Effector memory CD4-positive, alpha-beta T cell (primary cell): ENCODE results near the gene VAMP4.

Experiments used
- DNase-seq, 3 donors: peaks; one replicate each; pipeline ENCODE4 v3.0.0-alpha.2; 2020
- H3K27ac ChIP-seq: 2 replicates; pipeline ENCODE4 v1.7.0; 2013; ENCODE audit warnings: mild to moderate bottlenecking, low read length, moderate library complexity; ENCODE audit not compliant: insufficient read depth, poor library complexity, severe bottlenecking
- H3K27me3 ChIP-seq: replicated peaks from 2 replicates; pipeline ENCODE4 v1.7.0; 2013; ENCODE audit warnings: mild to moderate bottlenecking, low read length; ENCODE audit not compliant: insufficient read depth, control insufficient read depth, poor library complexity, severe bottlenecking
- H3K36me3 ChIP-seq: 2 replicates; pipeline ENCODE4 v1.7.0; 2013; ENCODE audit warnings: mild to moderate bottlenecking, low read length, moderate library complexity; ENCODE audit not compliant: control insufficient read depth, insufficient read depth
- H3K4me1 ChIP-seq: 2 replicates; pipeline ENCODE4 v1.7.0; 2013; ENCODE audit warnings: low read length, mild to moderate bottlenecking; ENCODE audit not compliant: control insufficient read depth, insufficient read depth, poor library complexity, severe bottlenecking
- H3K4me3 ChIP-seq: 2 replicates; pipeline ENCODE4 v1.7.0; 2013; ENCODE audit warnings: low read length, low read depth, mild to moderate bottlenecking; ENCODE audit not compliant: insufficient read depth, poor library complexity, severe bottlenecking
- H3K9me3 ChIP-seq: 2 replicates; pipeline ENCODE4 v1.7.0; 2013; ENCODE audit warnings: mild to moderate bottlenecking, low read length, moderate library complexity; ENCODE audit not compliant: control insufficient read depth

VAMP4 gene

DNA sequence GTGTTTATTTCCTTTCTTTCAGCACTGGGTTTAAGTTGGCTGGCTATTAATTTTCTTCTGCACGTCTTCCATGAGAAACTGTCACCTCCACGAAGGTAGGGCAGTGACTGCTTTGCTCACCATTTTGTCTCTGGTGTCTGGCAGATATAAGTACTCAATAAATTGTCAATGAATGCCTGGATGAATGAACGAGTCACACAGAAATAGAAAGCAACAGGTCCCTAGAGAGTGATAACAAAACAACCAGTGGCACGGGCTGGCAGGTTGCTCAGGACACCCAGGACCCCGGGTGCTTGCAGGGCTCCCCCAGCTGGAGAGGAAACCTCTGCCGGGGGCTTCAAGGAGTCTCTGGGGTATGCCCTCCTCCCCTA lies 86.1 kb downstream of the VAMP4 start:
- Histone ChIP-seq H3K9me3 (no peaks in the 10 kb centered on the region), H3K27me3 (no peaks in the 10 kb centered on the region), H3K4me1 (peaks cover 5% of the 10 kb centered on the region), H3K27ac (no peak overlapping the region), H3K4me3 (no peak overlapping the region), H3K36me3 (no peaks in the 10 kb centered on the region)
- DNase-seq, result no peak

DNA sequence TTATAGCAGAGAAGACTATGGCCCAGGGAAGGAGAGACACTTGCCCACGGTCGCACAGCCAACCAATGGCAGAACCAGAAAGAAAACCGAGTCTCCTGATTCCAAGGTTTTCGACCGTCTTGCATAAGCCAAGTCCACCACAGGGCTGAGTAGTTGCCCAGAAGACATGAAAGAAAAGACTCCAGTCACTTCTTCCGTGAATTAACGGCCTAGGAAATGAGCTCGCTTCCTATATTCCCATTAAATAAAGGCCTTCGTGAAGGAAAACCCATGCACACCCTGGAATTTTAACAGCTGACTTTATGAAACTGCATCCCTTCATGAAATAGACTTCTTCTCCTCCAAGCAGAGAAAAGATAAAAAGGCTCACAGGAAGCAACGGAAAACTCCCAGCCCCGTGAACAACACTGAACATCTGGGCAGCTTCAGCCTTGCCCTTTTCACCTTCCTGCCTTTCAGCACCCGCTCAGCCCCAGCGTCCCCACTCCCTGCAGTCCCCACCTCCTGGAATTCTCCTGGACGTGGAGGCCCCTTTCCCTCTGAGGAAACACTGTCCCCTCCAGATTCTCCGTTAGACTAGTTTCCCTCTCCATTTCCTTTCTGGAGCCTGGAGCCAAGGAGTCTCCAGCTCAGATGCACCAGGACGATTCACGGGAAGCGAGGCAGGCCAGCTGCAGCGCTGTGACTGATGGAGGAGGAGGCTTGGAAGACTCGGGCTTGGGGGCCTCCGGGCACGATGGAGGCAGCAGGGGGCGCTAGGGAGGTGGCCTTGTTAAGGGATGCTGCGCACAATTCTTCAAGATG lies 86.7 kb downstream of the VAMP4 start:
- no peaks in the 10 kb centered on the region for H3K9me3 ChIP-seq
- H3K4me1 ChIP-seq, result peaks cover 5% of the 10 kb centered on the region
- H3K4me3 ChIP-seq, result no peak overlapping the region
- peak; percentile 9 to 47 (median 11) for DNase-seq
- H3K27ac ChIP-seq, result no peak overlapping the region
- no peaks in the 10 kb centered on the region for H3K27me3 ChIP-seq
- no peaks in the 10 kb centered on the region for H3K36me3 ChIP-seq

DNA sequence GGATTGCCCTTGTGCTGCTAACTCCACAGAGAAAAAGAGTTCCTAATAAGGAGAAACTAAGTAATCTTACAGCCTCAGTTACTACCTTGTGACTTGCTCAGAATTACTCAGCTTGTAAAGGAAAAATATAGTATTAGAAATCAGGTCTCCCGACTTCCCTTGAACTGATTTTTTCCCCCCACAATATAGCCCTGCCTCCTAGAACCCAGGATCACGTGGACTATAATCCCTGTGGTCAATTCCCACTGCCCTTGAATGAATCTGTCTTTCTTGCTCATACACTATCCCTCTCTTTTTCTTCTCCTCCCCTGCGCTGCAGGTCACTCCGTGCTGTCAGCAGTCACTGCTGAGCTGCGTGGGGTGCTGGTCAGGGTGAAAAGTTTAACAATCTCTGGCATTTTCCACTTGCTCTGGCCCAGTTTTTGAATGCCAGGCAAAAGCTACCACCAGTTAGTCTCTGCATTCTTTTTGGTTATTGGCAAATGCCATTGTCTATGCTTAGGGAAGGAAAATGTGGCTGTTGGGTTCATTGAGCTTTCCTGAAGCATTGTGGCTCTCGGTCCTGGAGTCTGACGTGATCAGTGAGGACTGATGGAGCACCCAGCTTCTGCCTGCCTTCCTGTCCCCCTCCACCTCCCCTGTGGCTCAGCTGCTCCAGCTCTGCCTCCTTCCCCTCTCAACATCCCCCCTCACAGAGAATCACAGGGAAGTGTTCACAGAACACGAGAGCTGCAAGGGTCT lies 87.5 kb downstream of the VAMP4 start:
- no peaks in the 10 kb centered on the region for H3K36me3 ChIP-seq
- peaks cover 5% of the 10 kb centered on the region for H3K4me1 ChIP-seq
- H3K27me3 ChIP-seq, result no peaks in the 10 kb centered on the region
- no peak overlapping the region for H3K4me3 ChIP-seq
- no peak for DNase-seq
- no peak overlapping the region for H3K27ac ChIP-seq
- no peaks in the 10 kb centered on the region for H3K9me3 ChIP-seq

DNA sequence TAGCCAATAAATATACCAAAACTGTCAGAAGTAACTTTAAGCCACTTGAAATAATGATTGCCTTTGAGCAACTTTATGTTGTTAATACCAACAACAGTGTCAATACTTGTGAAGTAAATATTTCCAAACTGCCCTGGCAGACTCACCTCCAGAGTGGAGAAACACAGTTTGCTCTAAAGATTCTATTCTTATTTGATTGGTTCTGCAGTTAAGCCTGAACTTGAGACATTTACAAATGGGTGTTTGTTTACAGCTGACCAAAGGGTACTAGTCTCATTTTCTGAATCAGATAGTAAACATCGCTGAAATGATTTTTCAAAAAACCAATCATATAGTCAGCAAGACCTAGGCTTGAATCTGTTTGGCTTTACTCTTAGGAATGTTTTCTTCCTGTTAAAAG lies 88.1 kb downstream of the VAMP4 start:
- DNase-seq, result no peak
- Histone ChIP-seq H3K36me3 (no peaks in the 10 kb centered on the region), H3K9me3 (no peaks in the 10 kb centered on the region), H3K4me3 (no peak overlapping the region), H3K27ac (no peak overlapping the region), H3K27me3 (no peaks in the 10 kb centered on the region), H3K4me1 (peaks cover 5% of the 10 kb centered on the region)

- no peak within 1 kb of the TSS for H3K27ac ChIP-seq
- no peaks in the 10 kb centered on the region for H3K9me3 ChIP-seq
- no peak for DNase-seq
- H3K27me3 ChIP-seq, result no peaks in the 10 kb centered on the region
- H3K4me1 ChIP-seq, result peaks cover 5% of the 10 kb centered on the region
- no peaks in the 10 kb centered on the region for H3K36me3 ChIP-seq
- H3K4me3 ChIP-seq, result no peak within 1 kb of the TSS
These were observed 89.5 kb downstream of the VAMP4 start, which contains the start of gene MYOC for GRCh38 chr1:171652234-171652822. TSS of gene MYOC (minus strand) at chr1:171652688. CDS start at chr1:171652611, 77 bp downstream.
